ENCODE results near the gene PEX1.
"Not testable (repeated sequence)": the region's sequence is repeated elsewhere in the genome, so short reads cannot be mapped to it uniquely, and the experiment has no call there.

The PEX1 gene

DNA sequence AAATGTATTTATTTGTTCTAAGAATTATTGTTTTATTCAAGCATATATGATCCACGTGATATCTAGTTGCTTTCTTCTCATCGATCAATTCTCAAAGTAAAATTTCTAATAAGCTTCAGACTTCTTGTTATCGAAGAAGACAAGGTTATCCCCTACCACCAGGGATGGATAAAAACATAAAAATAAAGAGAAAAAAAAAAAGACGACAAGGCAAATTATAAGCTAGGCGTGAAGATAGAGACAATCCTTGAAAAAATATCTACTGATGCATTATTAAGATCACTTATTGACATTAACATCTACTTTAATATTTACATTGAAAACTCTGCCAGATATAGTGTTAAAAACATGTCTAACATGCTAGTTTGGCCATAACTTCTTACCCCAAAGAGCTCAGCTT lies 19.4 kb downstream of the PEX1 start:
- no peak for DNase-seq
- intact Hi-C loops (cut with DNase I), result no loop called here

DNA sequence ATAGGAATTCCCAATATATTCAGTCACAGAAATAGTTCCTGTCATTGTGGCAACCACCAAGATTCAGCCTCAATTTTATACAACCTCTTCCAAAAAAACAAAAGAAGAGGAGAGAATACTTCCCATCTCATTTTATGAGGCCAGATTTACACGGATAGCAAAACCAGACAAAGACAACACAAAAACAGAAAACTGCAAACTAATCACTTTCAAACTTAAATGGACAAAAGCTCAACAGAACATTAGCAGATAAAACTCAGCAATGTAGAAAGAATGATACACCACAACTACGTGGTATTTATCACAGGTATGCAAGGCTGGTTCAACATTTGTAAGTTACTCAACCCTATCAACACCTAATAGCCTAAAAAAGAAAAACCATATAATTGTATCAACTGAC lies 22.0 kb downstream of the PEX1 start:
- DNase-seq, result no peak
- intact Hi-C loops (cut with DNase I), result no loop called here

DNA sequence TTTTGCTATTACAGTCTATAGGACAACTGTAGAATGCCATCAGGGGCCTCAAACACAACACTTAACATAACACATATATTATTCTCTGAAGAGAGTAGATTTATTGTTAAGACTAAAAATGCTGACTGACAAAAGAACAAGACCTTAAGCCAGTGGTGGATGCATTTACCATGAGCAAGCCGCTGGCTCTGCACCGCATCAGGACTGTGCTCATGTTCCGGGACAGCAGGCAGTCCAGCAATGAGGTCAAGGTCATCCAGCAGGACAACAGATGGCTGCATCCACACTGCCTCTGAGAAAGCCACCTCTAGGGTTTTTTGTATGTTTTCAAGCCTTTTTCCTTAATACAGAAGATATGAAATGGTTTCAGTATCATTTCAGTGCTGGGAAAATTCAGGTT lies 23.8 kb downstream of the PEX1 start:
- no peak for DNase-seq
- intact Hi-C loops (cut with DNase I), result no loop called here

DNA sequence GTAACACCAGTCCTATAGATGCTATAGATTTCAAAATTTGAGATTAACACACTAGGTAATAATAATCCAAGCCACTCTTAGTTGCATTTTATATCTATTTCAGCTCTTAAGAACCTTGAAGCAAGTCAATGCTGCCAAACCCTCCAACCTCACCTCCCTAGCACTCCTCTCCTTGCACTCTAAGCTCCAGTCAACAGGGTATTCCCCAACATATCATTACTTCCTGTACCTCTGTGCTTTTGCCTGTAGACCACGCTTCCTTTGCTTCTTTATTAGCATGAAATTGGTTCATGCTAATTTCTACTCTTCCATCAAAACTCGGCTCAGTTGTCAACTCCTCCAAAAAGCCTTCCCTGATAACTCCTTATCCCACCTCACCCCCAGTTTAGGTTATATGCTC lies 24.6 kb downstream of the PEX1 start:
- no peak for DNase-seq
- intact Hi-C loops (cut with DNase I), result no loop called here

DNA sequence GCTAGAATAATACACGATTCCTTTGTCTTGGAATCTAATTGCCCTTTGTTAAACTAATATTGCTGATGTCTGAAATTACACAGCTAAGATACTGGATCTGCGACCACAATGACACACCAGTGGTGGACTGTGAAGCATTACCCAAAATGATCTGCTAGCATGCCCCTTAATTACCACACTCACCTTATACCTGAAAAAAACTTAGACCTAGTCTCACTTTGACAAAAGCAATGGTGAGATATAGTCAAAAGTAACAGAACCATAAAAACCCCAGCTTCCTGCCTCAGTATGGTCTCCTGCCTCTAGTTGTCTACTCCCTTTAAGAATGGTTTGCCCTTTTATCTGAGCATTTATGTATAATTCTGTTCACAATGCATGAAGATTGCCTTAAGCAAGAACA lies 29.8 kb downstream of the PEX1 start:
- DNase-seq, result no peak
- intact Hi-C loops (cut with DNase I), result no loop called here

DNA sequence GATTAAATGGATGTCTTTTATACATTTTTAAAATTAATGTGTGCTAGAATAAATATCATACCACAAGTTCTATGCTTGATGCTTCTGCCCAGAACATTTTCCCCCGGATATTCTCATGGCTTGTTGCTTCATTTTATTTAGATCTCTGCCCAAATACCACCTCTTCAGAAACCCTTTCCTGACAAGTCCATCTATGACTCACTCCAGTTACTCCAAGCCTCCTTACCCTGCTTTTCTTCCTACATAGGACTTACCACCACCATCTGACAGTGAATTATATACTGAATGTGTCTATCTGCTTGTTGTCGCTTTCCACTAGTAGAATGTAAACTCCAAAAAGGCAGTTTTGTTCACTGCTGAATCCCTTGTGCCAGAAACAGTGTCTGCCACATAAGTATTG lies 31.4 kb downstream of the PEX1 start:
- no peak for DNase-seq
- intact Hi-C loops (cut with DNase I), result no loop called here

DNA sequence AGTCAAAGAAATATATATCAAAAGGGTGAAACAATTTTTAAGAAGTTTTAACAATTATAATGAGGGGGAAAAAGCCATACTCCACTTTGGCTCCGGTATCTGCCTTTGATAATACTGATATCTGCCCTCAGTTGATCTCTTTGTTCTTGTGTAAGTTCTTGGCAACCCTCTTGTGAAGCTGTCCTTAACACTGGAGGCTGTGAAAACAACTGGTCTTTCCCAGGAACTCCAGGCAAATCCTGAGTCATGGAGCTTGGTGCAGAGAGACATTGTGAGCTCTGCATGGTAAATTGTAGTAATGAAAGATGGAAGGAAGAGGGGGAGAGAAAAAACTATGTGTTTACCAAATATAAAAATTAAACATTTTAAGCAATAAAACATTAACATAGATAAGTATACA lies 38.7 kb downstream of the PEX1 start:
- intact Hi-C loops (cut with DNase I), result no loop called here
- DNase-seq, result no peak

DNA sequence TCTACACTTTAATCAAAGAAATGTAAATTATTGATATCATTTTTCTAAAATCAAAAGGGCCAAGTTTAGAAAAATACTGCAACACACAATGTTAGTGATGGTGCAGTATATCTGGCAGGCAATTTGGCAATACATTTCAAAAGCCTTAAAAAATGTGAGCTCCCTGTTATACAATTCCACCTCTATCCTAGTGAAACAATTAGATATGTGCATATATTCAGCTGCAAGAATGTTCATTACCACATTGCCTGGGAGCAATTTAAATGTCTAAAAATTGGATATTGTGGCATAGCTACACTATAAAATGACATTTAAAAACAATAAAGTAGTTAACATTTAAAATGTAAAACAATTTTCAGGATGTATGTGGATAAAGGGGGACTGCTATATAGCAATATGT lies 40.5 kb downstream of the PEX1 start:
- intact Hi-C loops (cut with DNase I), result no loop called here
- no peak for DNase-seq

DNA sequence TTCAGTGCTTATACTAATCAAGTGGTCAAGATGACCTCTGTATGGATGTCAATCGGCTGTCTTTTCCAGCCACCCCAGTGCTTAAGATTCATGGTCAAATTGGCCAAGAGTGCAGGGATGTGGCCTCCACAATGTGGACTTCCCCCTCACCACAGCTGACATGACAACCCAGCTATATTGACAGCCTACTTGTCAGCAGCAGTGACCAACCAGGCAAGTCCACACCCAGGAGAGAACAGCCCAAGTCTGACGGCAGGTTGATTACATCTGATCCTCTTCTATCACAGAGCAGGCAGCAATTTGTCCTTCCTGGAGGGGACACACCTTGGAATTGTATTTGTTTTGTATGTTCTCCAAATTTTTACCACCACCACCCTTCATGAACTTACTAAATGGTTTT lies 42.3 kb downstream of the PEX1 start:
- intact Hi-C loops (cut with DNase I), result no loop called here
- no peak for DNase-seq

DNA sequence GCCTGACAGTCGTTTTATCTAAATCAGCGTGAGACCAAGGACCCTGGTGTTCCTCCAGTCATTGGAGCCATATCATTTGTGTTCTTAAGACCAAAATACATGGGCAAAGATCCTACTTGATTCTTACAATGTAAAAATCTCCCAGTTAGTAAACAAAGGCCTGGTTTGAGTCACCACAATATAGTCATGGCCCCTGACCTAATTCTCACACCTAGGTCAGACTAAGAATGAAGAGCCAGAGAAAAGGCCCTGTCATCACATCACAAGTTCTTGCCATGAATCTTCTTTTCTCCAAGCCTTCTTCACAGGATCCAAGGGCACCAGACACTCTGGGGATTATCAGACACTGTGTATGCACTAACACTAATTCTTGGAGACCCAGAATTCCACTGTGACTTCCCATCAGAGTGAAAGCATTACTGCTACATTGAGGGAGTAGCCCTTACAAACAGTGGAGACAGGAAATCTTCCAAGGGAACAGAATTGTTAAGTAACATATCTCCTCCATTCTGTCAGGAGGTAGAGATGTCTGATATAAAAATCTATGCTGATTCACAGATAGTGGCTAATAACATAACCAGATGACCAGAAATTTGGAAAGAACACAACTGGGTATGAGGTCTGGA lies 42.9 kb downstream of the PEX1 start:
- no peak for DNase-seq
- intact Hi-C loops (cut with DNase I), result no loop called here

DNA sequence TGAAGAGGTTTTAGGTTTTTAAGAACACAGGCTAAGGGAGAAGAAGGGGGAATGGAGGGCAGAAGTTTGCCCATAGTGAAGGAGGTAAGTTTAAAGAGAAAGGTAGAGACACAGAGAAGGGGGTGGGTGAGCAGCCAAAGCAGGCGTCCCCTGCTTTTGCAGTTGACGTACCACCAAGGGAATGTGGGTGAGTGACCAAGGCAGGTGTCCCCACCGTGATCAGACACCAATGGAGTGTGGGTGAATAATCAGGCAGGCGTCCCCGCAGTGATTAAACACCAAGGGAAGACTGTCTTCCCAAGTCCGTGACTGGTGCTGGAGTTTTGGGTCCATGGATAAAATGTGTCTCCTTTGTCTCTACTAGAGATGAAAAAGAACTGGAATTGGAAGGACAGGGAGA lies 44.1 kb downstream of the PEX1 start:
- DNase-seq; intact Hi-C loops (cut with DNase I): not testable (repeated sequence)

DNA sequence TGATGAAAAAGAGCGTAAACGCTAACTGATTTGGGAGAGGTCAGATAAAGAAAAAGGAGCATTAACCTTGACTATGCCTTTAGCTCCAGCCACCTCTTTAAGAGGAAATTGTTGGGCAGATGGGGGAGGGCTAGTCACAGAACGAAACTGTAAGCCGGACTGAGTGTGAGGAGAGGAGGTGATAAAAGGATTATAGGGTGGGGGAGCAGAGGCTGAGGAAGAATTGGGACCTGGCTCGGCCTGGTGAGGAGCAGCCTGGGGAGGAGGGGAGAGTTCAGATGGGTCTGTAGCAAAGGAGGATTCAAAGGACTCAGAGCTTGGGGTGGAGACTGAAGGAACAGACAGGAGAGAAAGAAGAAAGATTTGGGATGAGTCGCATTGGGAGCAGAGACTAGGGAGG lies 44.7 kb downstream of the PEX1 start:
- intact Hi-C loops (cut with DNase I); DNase-seq: not testable (repeated sequence)

DNA sequence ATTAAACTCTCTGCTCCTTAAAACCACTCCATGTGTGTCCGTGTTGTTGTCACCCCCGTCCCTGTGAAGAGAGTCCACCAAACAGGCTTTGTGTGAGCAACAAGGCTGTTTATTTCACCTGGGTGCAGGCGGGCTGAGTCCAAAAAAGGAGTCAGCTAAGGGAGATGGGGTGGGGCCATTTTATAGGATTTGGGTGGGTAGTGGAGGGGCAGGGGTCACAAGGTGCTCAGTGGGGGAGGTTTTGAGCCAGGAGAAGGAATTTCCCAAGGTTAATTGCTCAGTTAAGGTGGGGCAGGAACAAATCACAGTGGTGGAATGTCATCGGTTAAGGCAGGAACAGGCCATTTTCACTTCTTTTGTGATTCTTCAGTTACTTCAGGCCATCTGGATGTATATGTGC lies 49.2 kb downstream of the PEX1 start:
- DNase-seq; intact Hi-C loops (cut with DNase I): not testable (repeated sequence)

DNA sequence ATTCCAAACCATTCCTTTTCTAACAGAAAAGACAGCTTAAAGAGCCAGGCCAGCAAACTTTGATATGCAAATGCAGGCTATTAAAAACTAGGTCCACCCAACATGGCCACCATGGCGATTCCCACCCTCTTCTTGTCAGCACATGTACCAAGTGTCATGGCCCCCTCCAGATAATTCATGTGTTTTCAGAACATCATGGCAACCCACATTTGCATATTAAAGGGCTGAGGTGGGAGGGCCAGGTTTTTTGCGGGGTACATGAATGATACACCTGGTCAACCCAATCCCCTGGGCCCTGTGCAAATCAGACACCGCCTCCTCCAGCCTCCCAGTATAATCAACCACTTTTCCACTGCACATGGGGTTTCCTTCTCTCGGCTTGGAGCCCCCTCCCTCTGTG lies 49.6 kb downstream of the PEX1 start:
- no peak for DNase-seq
- intact Hi-C loops (cut with DNase I), result no loop called here

DNA sequence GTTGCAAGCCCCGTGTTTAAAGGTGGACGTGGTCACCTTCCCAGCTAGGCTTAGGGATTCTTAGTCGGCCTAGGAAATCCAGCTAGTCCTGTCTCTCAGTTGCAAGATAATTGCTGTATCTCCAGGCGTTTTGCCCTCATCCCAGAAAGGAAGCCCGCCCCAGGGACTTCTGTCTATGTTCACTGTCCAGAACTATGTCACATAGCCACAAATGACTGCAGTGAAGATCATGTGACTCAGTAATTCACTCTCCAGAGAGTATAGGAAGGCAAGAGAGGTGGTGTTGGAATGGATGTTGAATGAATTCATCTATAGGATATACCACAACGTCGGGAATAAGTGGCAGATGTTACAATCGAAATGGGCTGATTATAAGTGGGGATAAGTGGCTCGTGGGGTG lies 50.2 kb downstream of the PEX1 start:
- DNase-seq, result no peak
- intact Hi-C loops (cut with DNase I), result no loop called here

DNA sequence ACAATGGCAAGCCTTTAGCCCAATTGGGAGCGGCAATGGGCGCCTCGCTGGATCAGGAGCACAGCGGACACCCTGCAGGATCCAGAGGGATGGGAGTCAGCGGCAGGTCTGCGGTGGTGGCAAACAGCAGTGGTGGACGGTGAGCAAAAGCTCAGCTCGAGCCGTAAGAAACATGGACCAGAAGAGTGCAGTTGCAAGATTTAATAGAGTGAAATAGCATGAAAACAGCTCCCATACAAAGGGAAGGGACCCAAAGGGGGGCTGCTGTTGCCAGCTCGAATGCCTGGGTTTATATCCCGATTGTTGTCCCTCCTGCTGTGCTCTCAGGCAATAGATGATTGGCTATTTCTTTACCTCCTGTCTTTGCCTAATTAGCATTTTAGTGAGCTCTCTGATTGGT lies 50.6 kb downstream of the PEX1 start, which contains the start of gene ERVW-1:
Gene ERVW-1 (minus strand): TSS at position 266 of the 400 bp plus-strand sequence. CDS start 7,565 bp downstream, outside the sequence.
- intact Hi-C loops (cut with DNase I); DNase-seq: not testable (repeated sequence)

DNA sequence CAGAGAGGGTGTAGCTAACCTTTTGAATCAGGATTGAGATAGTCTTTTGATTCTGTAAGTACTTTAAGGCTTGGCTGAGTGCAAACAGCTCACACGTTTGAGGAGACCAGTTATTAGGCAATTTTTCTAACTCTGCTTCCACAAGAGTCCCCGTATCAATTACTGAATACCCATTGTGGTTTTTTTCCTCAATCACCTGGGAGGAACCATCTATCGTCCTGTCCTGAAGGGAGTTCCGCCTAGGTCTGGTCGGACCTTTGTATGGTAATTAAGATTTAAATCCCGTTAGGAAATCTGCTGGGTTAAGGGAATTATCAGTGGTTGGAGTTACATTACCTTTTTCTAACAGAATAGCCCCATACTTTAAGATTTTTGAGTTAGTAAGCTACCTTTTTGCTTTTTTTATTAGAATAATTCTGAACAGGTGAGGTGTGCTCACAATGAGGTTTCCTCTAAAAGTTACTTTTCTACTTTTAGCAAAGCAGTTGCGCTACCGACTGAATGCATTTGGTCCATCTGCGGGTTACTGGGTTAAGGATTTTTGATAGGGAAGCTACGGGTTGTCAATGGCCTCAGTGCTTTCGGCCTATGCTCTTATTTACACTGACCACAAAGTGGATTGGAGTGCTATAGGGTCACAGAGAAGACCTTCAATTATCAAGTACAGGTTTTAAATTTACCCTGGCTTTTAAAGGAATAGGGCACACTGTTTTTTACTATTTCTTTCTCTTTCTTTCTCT lies 52.3 kb downstream of the PEX1 start:
- DNase-seq; intact Hi-C loops (cut with DNase I): not testable (repeated sequence)

DNA sequence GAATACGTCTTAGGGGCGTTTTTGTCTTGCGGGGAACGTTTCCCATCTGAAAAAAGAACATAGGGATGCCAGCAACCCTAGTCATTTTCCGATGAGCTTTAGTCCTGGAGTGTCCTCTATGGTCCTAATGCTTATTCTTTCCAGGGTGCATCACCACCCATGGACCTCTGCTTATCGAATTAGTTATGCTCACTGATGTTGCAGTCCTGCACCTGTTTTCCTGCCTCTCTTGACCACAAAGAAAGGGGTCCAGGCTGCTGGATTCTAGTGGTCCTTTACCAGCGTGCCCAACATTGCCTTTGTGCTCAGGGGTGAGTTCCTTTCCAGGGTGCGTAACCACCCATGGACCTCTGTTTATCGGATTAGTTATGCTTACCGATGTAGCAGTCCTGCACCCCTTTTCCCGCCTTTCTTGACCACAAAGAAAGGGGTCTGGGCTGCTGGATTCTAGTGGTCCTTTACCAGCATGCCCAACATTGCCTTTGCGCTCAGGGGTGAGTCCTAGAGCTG lies 53.0 kb downstream of the PEX1 start:
- intact Hi-C loops (cut with DNase I); DNase-seq: not testable (repeated sequence)

DNA sequence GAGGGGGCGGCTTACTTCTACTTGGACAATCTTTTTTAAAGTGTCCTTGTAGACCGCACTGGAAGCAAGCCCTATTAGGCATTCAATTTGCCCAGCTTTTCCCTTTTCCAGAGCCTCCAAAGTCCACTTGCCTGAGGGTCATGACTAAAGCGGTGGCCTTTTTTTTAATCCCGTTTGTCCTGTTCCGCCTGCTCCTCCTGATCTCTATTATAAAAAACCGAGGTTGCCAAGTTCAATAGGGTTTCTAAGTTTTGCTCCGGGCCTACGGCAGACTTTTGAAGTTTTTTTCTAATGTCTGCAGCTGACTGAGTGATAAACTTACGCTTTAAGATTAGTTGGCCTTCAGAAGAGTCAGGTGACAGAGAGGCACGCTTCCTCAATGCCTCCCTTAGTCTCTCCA lies 54.3 kb downstream of the PEX1 start:
- DNase-seq, result not testable (repeated sequence)

DNA sequence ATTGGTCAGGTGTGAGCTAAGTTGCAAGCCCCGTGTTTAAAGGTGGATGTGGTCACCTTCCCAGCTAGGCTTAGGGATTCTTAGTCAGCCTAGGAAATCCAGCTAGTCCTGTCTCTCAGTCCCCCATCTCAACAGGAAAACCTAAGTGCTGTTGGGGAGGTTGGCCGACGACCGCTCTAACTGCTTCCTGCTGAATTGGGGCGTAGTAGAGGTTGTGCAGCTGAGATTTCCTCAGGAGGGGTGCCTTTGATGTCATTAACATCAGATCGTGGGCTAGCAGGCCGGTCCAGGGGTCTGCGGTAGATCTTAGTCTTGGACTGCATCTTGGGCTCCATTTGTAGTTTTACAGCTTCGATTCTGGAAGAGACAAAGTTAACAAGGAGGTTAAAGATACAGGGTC lies 59.7 kb downstream of the PEX1 start:
- intact Hi-C loops (cut with DNase I); DNase-seq: not testable (repeated sequence)

More for the DNA sequence above, 54.3 kb downstream of the PEX1 start:
- intact Hi-C loops (cut with DNase I), result not testable (repeated sequence)

DNA sequence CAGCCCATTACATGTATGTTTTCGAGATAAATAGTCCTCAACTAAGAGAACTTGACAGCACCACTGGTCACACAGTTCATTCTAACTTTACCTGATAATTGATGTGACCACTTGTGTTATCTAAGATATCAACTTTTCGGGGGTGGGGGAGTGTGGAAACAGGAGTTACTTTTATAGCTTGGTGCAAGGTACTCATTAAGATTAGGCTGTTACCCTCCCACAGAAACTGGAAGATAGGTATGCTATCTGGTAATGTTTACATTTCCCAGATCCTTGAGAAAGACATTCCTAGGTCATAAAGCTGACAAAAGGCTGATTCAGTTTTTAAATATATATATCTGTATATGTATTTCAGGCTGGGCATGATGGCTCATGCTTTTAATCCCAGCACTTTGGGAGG lies 61.6 kb downstream of the PEX1 start:
- intact Hi-C loops (cut with DNase I), result no loop called here
- no peak for DNase-seq

DNA sequence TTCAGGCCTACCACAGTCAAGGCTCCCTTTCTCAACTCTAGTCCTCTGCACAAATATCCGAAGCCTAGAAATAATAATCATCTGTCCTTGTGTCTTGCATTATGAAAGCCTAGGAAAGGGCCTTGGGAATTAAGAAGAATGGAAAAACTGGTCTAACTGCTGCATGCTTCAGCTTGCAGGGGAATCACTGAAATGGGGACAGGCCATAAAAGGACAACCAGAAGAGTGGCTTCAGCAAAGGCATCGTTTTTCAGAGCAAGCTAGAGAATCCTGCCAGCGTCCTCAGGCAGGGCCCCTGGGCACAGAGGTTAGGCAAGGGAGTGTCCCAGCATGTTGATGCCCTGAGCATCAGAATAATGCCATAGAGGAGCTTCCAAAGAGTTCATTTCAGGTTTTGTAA lies 63.8 kb downstream of the PEX1 start:
- intact Hi-C loops (cut with DNase I), result no loop called here
- no peak for DNase-seq

Measured in posterior cingulate gyrus (tissue), 11 donors.